ENCODE data around the gene ZDHHC20.

Gene ZDHHC20

GRCh38 chr13:21458813-21459701 is at the start of gene ZDHHC20 (continued):
- TF ChIP-seq YY2 (tag by site-specific recombination; IDR thresholded peaks at IDR 0.05) = peak; percentile 33; the same call in 1 of the 2 replicates
- TF ChIP-seq ZBTB20 (tag by site-specific recombination; IDR thresholded peaks at IDR 0.05) = peak; percentile 79
- TF ChIP-seq KLF17 (tag by site-specific recombination; IDR thresholded peaks at IDR 0.05) = 0 out of 2 replicates have a peak, but pooled peaks have one; percentile 24
- 0 out of 2 replicates have a peak, but pooled peaks have one; percentile 25 for TF ChIP-seq ZBTB10 (tag by site-specific recombination; IDR thresholded peaks at IDR 0.05)
- peak; percentile 50; the same call in 1 of the 2 replicates for TF ChIP-seq ZNF76 (tag by site-specific recombination; IDR thresholded peaks at IDR 0.05; ENCODE audit: borderline replicate concordance, low read depth)

- POLR2A ChIA-PET = no interaction called here
- no peak overlapping the region for H3K4me3 ChIP-seq (ENCODE audit: low read depth, low read length)
- H3K36me3 ChIP-seq (ENCODE audit: control insufficient read depth in 2 of 2, insufficient read depth in 1 of 2, low read length in 2 of 2) = peaks cover 0 to 34% of the 10 kb centered on the region in 2 experiments; a peak in 2 of 3 replicates
- no peak overlapping the region for H3K27ac ChIP-seq (ENCODE audit: extremely low read depth, low read depth, low read length)
- no peaks in the 10 kb centered on the region for H3K9me3 ChIP-seq (ENCODE audit: control insufficient read depth, insufficient read depth, low read depth, low read length)
- TF ChIP-seq ZNF549 (tag by site-specific recombination; IDR thresholded peaks at IDR 0.05) (no peak), ZBTB10 (tag by site-specific recombination; IDR thresholded peaks at IDR 0.05) (no peak), ZBTB6 (tag by site-specific recombination; IDR thresholded peaks at IDR 0.05) (no peak), MZF1 (tag by site-specific recombination; IDR thresholded peaks at IDR 0.05; ENCODE audit: borderline replicate concordance) (no peak), ZNF423 (tag by site-specific recombination; IDR thresholded peaks at IDR 0.05) (no peak), PRDM1 (tag by site-specific recombination; IDR thresholded peaks at IDR 0.05) (no peak), YY2 (tag by site-specific recombination; IDR thresholded peaks at IDR 0.05) (no peak), TRIM28 (IDR thresholded peaks at IDR 0.05; ENCODE audit: borderline replicate concordance, low read length) (no peak), ZNF664 (tag by site-specific recombination; IDR thresholded peaks at IDR 0.05) (no peak), SP3 (tag by site-specific recombination; IDR thresholded peaks at IDR 0.05) (no peak), ZNF629 (tag by site-specific recombination; IDR thresholded peaks at IDR 0.05) (no peak), ZEB2 (tag by site-specific recombination; IDR thresholded peaks at IDR 0.05) (no peak), SCRT2 (tag by site-specific recombination; IDR thresholded peaks at IDR 0.05) (no peak), ZNF561 (tag by site-specific recombination; IDR thresholded peaks at IDR 0.05; ENCODE audit: borderline replicate concordance) (no peak), ZXDB (tag by site-specific recombination; IDR thresholded peaks at IDR 0.05) (no peak), ZNF112 (tag by site-specific recombination; IDR thresholded peaks at IDR 0.05) (no peak)
- CTCF ChIA-PET = no interaction called here
- H3K4me1 ChIP-seq (ENCODE audit: control insufficient read depth, insufficient read depth, low read length) = no peaks in the 10 kb centered on the region
These were observed 45.3 kb upstream of the ZDHHC20 start for GRCh38 chr13:21504379-21504778.

Data from HEK293 (cell line).